Activated CD8-positive, alpha-beta T cell treated with anti-CD3 and anti-CD28 coated beads for 36 hours (primary cell): ENCODE data around the gene DMBX1. TPM values are rescaled to one million over a fixed set of nuclear protein-coding genes. Genes with fewer than 3 reads are reported as not detected.

Experiments
- ATAC-seq: fragments of 200-7000 bp; cut with Tn5 transposase; one replicate; pipeline ENCODE4 v1.10.0; 2021; ENCODE audit warnings: mild to moderate bottlenecking, moderate library complexity
- CTCF ChIA-PET: fragments of 350-600 bp; sonication (Branson Sonifier 250); formaldehyde crosslinking; loops from one replicate; lab custom pipeline; 2021; ENCODE audit warnings: antibody characterized with exemption; lab: Charles Lee
- POLR2A ChIA-PET: fragments of 350-600 bp; sonication (Branson Sonifier 250); formaldehyde crosslinking; loops from one replicate; lab custom pipeline; 2021; ENCODE audit warnings: antibody characterized with exemption; lab: Charles Lee
- DNase-seq: peaks from one replicate; pipeline ENCODE4 v3.0.0-alpha.2; 2020
- H3K27ac Mint-ChIP-seq: one replicate; pipeline ENCODE4 v1.8.0; 2021; ENCODE audit warnings: mild to moderate bottlenecking, mixed read lengths
- H3K27me3 Mint-ChIP-seq: one replicate; pipeline ENCODE4 v1.8.0; 2021; ENCODE audit warnings: mixed read lengths
- H3K36me3 Mint-ChIP-seq: one replicate; pipeline ENCODE4 v1.8.0; 2021; ENCODE audit warnings: low read depth, mixed read lengths
- H3K4me1 Mint-ChIP-seq: one replicate; pipeline ENCODE4 v1.8.0; 2021; ENCODE audit warnings: low read depth, mixed read lengths
- H3K4me3 Mint-ChIP-seq: one replicate; pipeline ENCODE4 v1.8.0; 2021; ENCODE audit warnings: mild to moderate bottlenecking, moderate library complexity, mixed read lengths
- H3K9me3 Mint-ChIP-seq: one replicate; pipeline ENCODE4 v1.8.0; 2021; ENCODE audit warnings: mixed read lengths
- intact Hi-C: fragments of 100-400 bp; cut with micrococcal nuclease; formaldehyde crosslinking; loops from one replicate; pipeline ENCODE4 v1.10.0; 2022
- total RNA-seq, 2 experiments: library from RNA; stranded (reverse); gene quantifications; one replicate each; pipeline ENCODE4 v1.2.3, GENCODE V29; 2021
- TF ChIP-seq, protein P1 (sequence below): fragments of 200-600 bp; IDR thresholded peaks from one replicate; pipeline ENCODE4 v1.8.0; 2022; ENCODE audit warnings: antibody characterized with exemption, mild to moderate bottlenecking

The DMBX1 gene
- total RNA-seq, 2 experiments from 2014 or later, result 0.09 TPM; not detected in 1

DNA sequence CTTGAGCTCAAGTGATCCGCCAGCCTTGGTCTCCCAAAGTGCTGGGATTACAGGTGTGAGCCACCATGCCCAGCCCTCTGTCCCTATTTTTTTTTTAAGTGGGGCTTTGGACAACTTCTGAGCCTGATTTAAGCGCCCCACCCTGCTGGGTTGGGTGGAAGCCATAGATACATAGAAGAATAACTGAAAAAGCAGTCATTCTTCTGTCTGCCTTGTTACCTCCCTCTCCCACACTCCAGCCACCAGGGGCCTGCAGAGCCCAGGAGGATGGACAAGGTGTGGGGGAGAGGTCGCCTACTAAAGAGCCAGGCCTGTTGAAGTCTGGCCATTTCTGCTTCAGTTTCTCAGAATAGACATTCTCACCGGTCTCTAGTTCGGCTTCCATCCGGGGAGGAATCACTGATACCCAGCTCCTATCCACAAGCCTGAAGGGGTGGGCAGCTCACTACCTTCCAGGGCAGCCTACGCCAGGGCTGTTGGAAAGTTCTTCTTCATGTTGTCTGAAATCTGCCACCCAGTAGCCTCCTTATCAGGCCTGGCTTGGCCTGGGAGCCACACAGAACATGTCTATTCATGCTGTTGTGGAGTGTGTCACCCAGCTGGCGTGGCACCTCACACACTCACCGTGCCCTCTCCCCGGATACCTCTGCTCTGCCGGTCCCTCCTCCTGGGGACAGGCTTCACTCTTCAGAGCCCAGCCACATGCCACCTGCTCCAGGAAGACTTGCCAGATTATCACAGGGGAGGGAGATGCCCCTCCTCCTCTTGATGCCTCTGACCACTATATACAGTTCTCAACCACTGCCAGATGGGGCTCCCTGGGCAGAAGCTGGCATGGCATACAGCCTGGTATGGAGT is 34.1 kb downstream of the DMBX1 start:
- no peak overlapping the region for H3K4me3 Mint-ChIP-seq
- ChIA-PET CTCF (interaction anchor here (2.0 to 2.2 kb wide), 2 partner anchors 46 to 77 kb away, joined by 7 to 14 read pairs; no protein-coding TSS in a partner anchor), POLR2A (no interaction called here)

DNA sequence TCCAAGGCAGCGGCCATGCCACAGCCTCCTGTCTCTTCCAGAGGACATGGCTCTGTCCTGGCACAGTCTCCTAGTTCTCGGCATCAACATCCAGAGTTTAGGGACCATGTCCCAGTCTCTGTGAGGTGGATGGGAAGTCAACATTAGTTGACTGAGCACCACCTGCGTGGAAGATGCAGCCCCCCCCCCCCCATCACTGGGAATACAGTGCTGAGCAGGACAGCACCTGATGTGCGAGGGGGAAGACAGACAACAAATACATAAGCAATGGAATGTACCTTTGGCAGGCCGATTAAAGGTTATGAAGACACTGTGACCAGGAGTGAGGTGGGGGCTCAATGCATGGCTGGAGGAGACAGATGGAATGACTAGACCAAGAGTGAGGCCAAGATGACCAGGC is 35.2 kb downstream of the DMBX1 start:
- Mint-ChIP-seq H3K36me3 (no peaks in the 10 kb centered on the region), H3K27ac (no peak overlapping the region), H3K9me3 (no peaks in the 10 kb centered on the region), H3K4me3 (no peak overlapping the region), H3K4me1 (peaks cover 28% of the 10 kb centered on the region), H3K27me3 (peaks cover 35% of the 10 kb centered on the region)
- ATAC-seq, result no peak
- ChIA-PET CTCF (interaction anchor here (2.0 to 6.6 kb wide), 4 partner anchors 36 to 79 kb away, joined by 7 to 128 read pairs (median 45); partner anchors contain the start of gene DMBX1), POLR2A (no interaction called here)
- DNase-seq, result no peak
- TF ChIP-seq, protein P1, sequence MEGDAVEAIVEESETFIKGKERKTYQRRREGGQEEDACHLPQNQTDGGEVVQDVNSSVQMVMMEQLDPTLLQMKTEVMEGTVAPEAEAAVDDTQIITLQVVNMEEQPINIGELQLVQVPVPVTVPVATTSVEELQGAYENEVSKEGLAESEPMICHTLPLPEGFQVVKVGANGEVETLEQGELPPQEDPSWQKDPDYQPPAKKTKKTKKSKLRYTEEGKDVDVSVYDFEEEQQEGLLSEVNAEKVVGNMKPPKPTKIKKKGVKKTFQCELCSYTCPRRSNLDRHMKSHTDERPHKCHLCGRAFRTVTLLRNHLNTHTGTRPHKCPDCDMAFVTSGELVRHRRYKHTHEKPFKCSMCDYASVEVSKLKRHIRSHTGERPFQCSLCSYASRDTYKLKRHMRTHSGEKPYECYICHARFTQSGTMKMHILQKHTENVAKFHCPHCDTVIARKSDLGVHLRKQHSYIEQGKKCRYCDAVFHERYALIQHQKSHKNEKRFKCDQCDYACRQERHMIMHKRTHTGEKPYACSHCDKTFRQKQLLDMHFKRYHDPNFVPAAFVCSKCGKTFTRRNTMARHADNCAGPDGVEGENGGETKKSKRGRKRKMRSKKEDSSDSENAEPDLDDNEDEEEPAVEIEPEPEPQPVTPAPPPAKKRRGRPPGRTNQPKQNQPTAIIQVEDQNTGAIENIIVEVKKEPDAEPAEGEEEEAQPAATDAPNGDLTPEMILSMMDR, result no peak
- intact Hi-C loops, result no loop called here

More for the DNA sequence above, 34.1 kb downstream of the DMBX1 start:
- ATAC-seq (no peak), DNase-seq (no peak)
- peaks cover 27% of the 10 kb centered on the region for H3K27me3 Mint-ChIP-seq
- no peak overlapping the region for H3K27ac Mint-ChIP-seq
- H3K9me3 Mint-ChIP-seq, result no peaks in the 10 kb centered on the region
- TF ChIP-seq, protein P1, result no peak
- intact Hi-C loops, result no loop called here
- peaks cover 20% of the 10 kb centered on the region for H3K4me1 Mint-ChIP-seq
- no peaks in the 10 kb centered on the region for H3K36me3 Mint-ChIP-seq

DNA sequence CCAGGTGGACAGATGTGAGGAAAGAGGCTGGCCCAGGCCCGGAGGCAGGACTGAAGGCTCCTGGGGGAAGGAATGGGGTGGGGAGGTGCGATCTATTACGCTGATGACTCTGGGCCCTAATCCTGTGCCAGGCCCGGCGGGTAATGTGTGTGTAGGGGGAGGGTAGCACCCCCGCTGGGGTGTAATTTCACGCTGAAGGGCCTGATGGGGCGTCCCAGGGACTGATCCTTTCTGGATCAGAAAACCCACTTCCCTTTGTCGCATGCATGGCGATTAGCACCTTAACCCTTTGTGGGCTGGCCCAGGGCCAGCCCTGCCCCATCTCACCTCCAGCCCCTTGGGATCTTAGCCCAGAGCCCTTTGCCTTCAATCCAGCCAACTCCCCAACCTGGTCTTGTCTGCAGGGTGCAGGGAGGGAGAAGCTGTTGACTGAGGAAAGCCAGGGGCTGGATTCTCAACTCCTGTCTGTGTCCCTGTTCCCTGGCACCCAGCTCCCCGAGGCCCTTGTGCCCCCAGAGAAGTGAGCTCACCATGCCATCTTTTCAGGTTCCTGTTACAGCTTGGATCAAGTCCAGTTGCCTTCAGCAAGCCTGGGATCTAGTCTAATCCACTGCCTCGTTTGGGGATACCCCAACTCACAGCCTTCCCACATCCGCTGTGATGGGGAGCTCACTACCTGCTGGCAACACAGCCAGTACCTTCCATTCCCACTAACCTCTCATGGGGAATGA is 35.8 kb downstream of the DMBX1 start:
- H3K4me3 Mint-ChIP-seq, result no peak overlapping the region
- CTCF ChIA-PET, result interaction anchor here (0.7 to 6.6 kb wide), 10 partner anchors 8 to 200 kb away, joined by 3 to 128 read pairs (median 14); partner anchors contain the start of gene DMBX1
- H3K36me3 Mint-ChIP-seq, result no peaks in the 10 kb centered on the region
- intact Hi-C loops, result no loop called here
- peaks cover 35% of the 10 kb centered on the region for H3K27me3 Mint-ChIP-seq
- TF ChIP-seq, protein P1, result no peak
- ATAC-seq (no peak), DNase-seq (no peak)
- H3K27ac Mint-ChIP-seq, result no peak overlapping the region
- no peaks in the 10 kb centered on the region for H3K9me3 Mint-ChIP-seq
- peaks cover 28% of the 10 kb centered on the region for H3K4me1 Mint-ChIP-seq
- POLR2A ChIA-PET, result interaction anchor here (1.3 to 1.4 kb wide), 2 partner anchors 78 to 80 kb away, joined by 3 read pairs; no protein-coding TSS in a partner anchor

DNA sequence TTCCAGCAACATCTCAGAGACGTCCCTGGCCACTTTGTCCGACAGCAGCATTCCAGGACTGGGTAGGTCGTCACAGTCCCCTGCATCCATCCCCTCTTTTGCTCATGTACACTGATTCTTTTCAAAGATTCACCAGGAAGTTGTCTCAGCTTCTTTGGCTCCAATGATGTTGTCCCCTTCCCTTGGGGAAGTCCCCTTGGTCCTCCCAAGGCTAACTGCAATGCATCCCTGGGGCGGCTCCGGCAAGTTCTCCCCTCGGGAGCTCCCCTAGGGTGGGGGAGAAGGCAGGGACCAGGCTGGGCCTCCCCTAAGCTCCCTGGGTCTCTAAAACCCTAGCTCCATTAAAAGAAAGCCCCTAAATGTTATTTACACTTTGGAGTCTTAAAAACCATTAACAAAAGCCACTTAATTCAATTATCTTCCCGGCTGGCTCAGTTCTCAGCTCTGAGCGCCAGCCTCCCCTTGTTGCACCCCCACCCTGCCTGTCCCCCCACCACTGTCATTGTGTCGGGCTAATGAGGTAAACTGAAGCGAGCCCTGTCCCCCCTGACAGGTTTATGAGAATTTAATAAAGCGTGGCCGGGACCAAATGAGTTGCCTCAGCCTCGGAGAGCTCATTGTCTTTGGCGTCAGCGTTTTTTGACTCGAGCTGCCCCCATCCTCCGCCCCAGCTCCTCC is 36.5 kb downstream of the DMBX1 start:
- POLR2A ChIA-PET, result interaction anchor here (1.1 to 1.4 kb wide), 3 partner anchors 46 to 81 kb away, joined by 3 read pairs; no protein-coding TSS in a partner anchor
- H3K9me3 Mint-ChIP-seq, result no peaks in the 10 kb centered on the region
- no peak overlapping the region for H3K27ac Mint-ChIP-seq
- intact Hi-C loops, result no loop called here
- peaks cover 30% of the 10 kb centered on the region for H3K4me1 Mint-ChIP-seq
- H3K4me3 Mint-ChIP-seq, result no peak overlapping the region
- CTCF ChIA-PET, result interaction anchor here (0.7 to 6.6 kb wide), 11 partner anchors 9 to 199 kb away, joined by 3 to 128 read pairs (median 9); partner anchors contain the start of gene DMBX1
- DNase-seq (no peak), ATAC-seq (no peak)
- TF ChIP-seq, protein P1, result no peak
- H3K27me3 Mint-ChIP-seq, result peaks cover 35% of the 10 kb centered on the region
- H3K36me3 Mint-ChIP-seq, result no peaks in the 10 kb centered on the region
